GM18526 (cell line): ENCODE data around the gene PWP2.

Source experiments
- POLR2A ChIP-seq: IDR thresholded peaks from 3 replicates; pipeline ENCODE4 v1.6.1; 2011; ENCODE audit not compliant: insufficient read length; ENCODE audit errors: extremely low read depth

The PWP2 gene

DNA sequence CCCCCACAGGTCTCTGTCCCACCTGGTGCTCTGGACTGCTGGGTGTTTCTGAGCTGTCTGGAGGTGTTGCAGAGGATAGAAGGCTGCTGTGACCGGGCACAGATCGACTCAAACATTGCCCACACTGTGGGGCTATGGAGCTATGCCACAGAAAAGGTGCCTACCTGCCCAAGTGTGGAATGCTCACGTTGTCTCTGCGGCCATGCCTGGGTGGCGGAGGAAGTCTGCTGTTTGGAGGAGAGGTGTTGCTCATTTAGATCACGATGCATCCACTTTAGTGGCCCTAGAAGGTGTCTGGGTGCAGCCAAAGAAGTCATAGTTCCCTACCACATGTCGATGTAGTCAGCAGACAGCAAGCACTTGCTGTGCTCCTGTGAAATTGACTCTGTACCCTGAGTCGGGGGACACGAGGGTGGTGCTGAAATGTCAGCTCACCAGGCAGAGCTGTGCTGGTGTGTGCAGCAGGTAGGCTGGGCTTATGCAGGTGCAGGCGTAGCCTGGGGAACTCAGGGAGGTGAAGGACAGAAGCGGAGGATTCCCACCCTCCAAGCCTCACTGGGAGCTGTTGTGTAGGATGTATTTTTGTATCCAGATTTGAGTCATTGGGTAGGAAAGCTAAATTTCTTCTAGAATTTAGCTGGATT, 32.8 kb upstream of the PWP2 start:
- no peak for TF ChIP-seq POLR2A

DNA sequence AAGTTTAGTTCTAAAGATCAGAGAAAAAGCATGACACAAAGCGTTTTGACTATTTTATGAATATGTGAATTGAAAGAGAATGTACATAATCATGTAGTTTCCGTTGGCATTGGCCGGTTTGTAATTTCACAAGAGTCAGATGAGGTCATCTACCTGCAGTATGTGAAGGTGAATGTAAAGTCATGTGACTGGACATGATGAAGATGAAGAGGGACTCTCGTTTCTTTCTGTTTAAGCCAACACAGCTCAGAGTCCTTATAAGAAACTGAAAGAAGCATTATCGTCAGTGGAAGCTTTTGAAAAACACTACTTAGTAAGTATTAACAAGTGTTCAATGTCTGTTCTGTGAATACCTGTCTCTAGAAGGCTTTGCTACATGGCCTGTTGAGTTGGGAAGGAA, 30.9 kb upstream of the PWP2 start:
- no peak for TF ChIP-seq POLR2A

DNA sequence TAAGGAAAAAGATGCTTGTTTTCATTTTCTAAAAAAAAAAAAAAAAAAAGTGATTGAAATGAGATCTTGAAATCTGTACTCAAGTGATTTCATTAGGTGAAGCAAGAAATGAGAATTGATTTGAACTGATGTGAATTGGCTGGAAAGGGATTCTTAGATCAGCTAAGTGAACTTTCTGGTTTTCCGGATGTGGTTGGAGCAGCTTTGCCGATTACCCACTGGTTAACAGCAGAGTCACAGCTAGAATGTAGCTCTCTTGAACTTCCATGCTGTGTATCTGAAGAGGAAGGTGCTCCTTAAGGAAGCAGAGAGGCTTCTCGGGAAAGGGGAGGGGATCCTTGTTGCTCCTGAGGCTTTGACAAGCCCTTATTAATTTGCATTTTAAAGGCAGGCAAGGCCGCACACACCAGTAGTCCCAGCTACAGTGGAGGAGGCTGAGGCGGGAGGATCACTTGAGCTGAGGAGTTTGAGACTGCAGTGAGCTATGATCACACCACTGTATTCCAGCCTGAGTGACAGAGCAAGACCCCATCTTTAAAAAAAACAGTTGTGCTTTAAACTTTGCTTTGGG, 28.7 kb upstream of the PWP2 start:
- no peak for TF ChIP-seq POLR2A

DNA sequence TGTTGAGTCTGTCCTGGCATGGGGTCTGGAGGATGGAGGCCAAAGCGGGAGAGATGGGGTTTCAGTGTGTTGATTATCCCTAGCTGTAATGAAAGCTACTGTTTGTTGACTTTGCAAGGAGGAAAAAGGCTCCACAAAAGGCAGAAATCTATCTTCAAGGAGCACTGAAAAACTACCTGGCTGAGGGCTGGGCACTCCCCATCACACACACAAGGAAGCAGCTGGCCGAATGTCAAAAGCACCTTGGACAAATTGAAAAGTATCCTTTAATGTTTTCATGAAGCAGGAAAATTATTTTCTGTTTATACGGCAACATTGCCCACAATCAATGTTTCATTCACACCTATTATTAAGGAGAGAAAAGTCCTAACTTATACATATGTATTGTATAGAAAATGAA, 27.8 kb upstream of the PWP2 start:
- no peak for TF ChIP-seq POLR2A

DNA sequence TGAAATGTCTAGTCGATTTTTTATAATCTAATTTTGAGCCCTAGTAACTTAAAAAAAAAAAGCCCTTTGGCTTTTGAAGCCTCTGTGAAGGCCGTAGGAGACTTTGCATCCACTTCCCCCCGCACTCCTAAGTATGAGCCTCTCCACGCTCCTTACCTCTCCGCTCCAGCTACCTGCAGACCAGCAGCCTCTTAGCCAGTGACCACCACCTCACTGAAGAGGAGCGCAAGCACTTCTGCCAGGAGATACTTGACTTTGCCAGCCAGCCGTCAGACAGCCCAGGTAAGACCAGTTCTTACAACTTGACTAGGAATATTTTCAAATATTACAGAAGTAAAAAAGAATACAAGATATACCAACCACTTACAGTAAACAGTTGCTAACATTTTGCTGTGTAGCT, 27.4 kb upstream of the PWP2 start:
- TF ChIP-seq POLR2A: no peak

DNA sequence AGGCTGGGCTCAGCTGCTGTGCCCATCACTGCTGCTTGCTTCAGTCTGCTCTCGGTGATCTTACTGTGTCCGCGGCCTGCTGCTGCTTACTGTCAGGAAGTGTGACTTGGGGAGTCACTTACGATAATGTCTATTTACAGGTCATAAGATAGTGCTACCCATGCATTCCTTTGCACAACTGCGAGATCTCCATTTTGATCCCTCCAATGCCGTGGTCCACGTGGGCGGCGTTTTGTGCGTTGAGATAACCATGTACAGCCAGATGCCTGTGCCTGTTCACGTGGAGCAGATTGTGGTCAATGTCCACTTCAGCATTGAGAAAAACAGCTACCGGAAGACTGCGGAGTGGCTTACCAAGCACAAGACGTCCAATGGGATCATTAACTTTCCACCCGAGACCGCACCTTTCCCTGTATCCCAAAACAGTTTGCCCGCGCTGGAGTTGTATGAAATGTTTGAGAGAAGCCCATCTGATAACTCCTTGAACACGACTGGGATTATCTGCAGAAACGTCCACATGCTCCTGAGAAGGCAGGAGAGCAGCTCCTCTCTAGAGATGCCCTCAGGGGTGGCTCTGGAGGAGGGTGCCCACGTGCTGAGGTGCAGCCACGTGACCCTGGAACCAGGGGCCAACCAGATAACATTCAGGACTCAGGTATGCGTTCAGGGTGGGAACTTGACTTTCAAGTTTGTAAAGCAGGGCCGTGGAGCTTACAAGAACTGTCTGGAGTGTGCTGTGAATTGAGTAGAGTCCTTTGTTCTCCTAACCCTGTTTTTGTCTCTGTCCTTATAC, 24.4 kb upstream of the PWP2 start:
- no peak for TF ChIP-seq POLR2A

DNA sequence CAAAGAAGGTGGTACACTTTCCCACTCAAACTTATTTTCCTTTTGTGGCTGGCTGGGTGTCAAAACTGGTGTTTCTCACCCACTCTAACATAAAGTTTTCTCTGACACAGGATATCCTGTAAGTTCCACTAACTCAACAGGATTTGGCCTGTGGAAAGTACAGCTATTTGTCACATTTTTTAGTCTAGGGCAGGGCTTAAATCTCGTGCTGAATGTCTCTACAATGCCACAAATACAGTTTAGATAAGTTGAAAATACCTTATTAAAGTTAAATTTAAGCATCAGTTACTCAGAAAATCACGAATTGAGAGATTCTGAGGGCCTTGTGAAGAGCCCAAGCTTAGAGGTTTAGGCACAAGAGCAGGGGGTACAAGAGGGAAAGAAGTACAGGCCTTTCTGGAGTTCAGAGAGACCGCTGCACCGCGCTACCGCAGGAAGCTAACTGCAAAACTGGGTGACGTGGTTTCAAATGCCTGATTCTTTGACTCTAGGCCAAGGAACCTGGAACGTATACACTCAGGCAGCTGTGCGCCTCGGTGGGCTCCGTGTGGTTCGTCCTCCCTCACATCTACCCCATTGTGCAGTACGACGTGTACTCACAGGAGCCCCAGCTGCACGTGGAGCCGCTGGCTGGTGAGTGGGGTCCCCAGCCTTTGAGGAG, 23.4 kb upstream of the PWP2 start:
- no peak for TF ChIP-seq POLR2A

DNA sequence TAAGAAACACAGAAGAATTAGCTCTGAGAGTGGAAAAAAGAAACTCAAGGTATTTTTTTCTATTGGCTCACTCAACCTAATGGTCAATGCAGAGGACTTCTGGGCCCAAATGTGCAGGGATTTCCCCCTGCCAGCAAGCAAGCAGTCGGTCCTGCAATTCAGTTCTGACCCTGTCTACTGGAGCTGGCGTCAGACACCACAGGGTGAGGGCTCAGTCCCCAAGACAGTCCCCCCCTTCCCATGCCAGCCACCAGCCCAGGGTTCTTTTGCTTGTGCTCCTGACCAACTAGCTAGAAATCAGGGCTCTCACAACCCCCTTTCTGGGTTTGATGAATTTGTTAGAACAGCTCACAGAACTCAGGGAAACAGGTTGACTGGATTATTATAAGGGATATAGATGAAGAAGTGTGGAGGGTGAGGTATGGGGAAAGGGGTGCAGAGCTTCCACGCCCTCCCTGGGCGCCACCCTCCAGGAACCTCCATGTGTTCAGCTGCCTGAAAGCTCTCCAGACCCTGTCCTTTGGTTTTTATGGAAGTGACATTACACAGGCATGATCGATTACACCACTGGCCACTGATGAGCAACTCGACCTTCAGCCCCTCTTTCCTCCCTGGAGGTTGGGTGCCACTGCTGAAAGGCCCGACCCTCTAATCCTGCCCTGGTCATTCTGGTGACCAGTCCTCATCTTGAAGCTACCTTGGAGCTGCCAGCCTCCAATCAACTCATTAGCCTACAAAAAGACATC, 22.5 kb upstream of the PWP2 start:
- TF ChIP-seq POLR2A: no peak

GRCh38 chr21:44085491-44086321, 21.5 kb upstream of the PWP2 start:
- no peak for TF ChIP-seq POLR2A

- TF ChIP-seq POLR2A: no peak
These were observed 20.4 kb upstream of the PWP2 start for GRCh38 chr21:44086636-44087425.

GRCh38 chr21:44087426-44088400, 19.5 kb upstream of the PWP2 start:
- TF ChIP-seq POLR2A: no peak

DNA sequence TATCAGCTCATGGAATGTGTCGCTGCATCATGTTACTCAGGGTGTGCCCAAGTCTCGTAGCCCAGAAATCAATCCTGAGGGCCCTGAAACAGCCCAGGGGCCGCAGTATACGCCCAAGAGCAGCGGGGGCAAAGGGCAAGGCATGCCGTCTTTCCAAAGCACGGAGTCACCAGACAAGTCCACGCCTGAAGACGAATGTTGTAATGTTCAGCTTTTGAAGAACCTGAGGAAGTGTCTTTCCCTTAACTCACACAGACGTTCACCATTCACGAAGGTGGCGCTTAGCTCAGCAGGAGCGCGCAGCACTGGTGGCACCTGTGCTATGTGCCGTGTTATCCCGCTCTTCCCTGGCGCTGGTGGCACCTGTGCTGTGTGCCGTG, 18.8 kb upstream of the PWP2 start:
- TF ChIP-seq POLR2A: no peak
